Loucy (cell line): Measurements from ENCODE around the gene KCNJ12.
"Not testable (repeated sequence)": the region's sequence is repeated elsewhere in the genome, so short reads cannot be mapped to it uniquely, and the experiment has no call there.

Experiments used
- CTCF ChIP-seq: fragments of 200-600 bp; sonication (generic); conservative IDR thresholded peaks from 2 replicates; pipeline ENCODE4 v1.5.1; 2014; ENCODE audit warnings: mild to moderate bottlenecking, antibody characterized with exemption, low read length
- EZH2phosphoT487 ChIP-seq: fragments of 200-600 bp; IDR thresholded peaks from 2 replicates; pipeline ENCODE4 v1.6.1; 2018; ENCODE audit warnings: antibody characterized with exemption, mild to moderate bottlenecking, moderate library complexity, borderline replicate concordance

GRCh38 chr17:21402926-21403325, 26.8 kb downstream of the KCNJ12 start:
- not testable (repeated sequence) for TF ChIP-seq CTCF, EZH2phosphoT487
